CD4-positive, alpha-beta T cell treated with Interleukin-17A for 1 hour (primary cell): ENCODE measurements around the gene IZUMO1.
"Not testable (repeated sequence)": the region's sequence is repeated elsewhere in the genome, so short reads cannot be mapped to it uniquely, and the experiment has no call there.

Source experiments
- DNase-seq: peaks from one replicate; pipeline ENCODE4 v3.0.0-alpha.2; 2020

Gene IZUMO1

DNA sequence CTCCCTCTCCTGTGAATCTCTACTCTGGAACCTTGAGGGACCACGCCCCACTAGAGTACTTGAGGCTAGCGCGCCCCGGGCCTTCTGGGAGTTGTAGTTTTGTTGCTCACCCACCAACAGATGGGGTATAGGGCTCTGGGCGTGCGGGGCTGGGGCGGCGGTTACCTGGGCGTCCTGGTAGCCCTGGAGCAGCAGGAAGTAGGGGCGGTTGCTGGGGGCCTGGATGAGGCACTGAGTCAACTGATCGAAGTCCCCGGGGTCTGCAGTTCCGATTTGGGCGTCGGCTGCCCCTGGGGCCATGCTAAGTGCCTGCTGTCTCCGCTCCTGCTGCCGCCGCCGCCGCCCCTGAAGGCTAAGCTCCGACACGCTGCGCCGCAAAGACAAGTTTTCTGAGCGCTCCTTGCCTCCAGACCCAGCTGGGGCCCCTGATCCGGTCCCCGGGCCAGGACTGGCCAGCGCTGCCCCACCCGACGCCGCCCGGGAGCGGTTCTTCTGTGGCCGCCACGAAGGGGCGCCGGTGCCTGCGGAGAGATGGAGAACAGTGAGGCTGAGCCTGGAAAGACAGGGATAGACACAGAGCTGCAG is 11.6 kb downstream of the IZUMO1 start:
- no peak for DNase-seq

DNA sequence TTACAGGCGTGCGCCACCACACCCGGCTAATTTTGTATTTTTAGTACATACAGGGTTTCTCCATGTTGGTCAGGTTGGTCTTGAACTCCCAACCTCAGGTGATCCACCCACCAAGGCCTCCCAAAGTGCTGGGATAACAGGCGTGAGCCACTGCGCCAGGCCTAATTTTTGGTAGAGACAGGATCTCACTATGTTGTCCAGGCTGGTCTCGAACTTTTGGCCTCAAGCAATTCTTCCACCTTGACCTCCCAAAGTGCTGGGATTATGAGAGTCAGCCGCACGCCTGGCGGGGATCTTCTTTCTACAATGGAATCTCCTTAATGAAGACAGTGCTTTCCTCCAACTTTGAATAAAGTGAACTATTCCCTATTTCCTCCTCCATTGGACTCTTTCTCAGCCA is 12.1 kb downstream of the IZUMO1 start:
- DNase-seq: no peak

DNA sequence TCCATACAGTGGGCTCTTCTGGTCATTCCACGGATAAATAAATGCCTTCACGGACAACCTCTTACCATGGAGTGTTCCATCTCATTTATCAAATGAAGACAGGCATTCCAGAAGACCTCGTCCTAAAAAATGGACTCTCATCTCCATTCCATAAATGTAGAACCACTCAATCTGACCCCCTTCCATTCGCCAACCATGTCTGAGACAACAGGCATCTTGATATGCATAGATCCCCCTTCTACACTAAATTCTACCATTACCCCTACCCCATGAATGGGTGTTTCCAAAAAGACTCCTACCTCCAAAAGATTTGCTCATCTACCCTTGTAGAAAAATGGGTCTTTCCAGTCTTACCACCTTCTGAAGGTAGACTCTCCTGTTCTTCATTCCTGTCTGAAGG is 15.3 kb downstream of the IZUMO1 start:
- no peak for DNase-seq

DNA sequence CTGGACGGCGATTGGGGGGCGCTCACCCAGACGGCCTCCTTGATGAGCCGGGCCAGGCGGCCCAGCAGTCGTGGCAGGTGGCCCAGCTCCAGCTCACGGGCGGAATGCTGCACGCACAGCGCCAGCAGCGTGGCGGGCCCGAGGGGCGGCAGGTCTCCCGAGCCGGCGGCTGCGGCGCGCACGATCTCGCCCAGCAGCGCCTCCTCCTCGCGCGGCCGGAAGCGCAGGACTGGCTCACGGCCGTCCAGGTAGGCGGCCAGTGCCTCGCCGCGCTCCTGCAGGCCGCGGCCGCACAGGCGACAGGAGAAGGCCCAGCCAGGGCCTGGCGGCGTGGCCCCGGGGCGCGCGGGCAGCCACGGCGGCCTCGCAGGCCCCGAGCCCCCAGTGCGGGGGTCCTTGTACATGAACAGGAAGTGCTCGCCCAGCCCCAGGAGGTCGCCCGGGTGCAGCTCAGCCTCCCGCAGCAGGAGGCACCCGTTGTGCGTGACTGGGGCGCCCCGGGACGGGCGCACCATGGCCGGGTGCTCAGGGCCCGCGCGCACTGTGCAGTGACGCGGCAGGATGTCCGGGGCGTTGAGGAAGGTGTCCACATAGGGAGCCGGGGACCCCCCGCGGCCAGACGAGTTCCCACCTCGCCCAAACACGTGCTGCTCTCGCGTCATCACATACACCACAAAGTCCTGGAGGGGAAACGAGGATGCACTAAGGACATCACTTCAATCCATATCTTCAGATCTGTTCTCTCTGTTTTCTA is 17.6 kb downstream of the IZUMO1 start:
- DNase-seq: no peak

DNA sequence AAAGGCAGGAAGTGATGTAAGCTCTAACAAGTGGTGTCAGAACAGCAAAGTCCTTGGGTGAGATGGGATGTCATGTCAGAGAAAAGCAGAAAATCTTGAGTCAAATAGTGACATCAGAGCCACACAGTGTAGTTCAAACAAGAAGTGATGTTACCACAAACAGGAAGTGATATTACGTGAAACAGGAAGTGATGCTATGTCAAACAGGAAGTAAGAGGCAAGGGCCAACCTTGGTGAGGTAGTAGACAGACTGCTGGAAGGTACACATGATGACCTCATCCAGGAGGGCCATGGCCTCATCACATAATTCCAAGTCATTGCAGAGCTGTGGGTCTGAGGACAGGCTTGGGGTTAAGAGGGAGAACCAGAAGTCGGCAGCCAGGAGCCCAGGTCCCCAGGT is 20.2 kb downstream of the IZUMO1 start:
- DNase-seq: peak; percentile 78

DNA sequence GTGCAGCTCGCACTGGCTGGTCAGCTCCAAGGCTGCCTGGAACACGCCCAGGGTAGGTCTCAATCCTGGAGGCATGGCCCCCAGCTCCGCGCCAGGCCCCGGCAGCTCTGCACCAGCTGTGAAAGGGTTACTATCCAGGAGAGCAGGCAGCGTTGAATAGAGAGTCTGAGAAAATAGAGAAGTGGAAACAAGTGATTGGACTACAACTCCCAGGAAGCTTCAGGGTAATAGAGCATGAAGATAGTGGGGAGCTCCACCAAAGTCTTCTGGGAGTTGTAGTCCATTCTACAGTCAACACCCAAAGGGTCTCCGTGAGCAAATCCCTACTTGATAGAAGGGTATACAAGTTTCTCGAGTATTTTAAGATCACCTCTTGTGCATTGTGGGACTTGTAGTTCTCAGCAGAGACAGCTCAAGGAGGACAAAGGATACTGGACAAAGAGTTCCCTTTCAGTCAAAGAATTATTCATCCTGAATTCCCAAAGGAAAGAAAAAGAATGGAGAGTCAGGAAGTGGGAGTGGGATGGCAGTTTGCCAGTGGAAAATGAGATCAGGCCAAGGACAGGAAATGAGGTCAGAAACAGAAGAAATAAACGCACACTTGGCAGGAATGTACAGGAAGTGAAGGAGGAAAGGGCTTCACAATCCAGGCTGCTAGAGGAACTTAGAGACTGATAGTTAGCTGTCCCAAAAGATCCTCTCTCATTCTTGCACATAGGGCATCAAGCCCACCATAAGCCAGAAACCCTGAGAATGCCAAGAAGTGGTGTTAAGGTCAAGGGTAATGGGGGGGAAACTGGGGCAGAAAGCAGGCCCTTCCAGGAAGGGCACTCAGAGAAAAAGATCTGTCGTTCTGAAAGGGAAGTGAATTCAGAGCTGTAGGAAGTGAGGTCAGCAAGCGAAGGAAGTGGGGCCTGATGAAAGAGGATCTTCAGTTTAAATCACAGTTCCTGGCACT is 21.6 kb downstream of the IZUMO1 start:
- DNase-seq: peak; percentile 73

DNA sequence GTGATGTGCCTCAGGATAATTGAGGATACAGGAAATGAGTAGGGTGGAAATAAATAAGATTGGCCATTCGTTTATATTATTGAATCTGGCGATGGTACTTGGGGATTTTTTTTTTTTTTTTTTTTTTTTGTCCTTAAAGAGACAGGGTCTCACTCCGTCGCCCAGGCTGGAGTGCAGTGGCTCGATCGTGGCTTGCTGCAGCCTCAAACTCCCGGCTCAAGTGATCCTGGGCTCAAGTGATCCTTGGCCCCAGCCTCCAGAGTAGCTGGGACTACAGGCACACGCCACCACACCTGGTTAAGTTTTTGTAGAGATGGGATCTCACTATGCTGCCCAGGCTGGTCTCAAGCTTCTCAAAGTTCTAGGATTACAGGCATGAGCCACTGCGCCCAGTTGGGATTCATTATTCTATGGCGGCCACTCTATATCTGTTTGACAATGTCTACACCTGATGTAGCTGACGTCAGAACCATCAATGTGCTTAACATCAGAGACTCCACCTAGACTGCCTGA is 24.5 kb downstream of the IZUMO1 start:
- DNase-seq: no peak

DNA sequence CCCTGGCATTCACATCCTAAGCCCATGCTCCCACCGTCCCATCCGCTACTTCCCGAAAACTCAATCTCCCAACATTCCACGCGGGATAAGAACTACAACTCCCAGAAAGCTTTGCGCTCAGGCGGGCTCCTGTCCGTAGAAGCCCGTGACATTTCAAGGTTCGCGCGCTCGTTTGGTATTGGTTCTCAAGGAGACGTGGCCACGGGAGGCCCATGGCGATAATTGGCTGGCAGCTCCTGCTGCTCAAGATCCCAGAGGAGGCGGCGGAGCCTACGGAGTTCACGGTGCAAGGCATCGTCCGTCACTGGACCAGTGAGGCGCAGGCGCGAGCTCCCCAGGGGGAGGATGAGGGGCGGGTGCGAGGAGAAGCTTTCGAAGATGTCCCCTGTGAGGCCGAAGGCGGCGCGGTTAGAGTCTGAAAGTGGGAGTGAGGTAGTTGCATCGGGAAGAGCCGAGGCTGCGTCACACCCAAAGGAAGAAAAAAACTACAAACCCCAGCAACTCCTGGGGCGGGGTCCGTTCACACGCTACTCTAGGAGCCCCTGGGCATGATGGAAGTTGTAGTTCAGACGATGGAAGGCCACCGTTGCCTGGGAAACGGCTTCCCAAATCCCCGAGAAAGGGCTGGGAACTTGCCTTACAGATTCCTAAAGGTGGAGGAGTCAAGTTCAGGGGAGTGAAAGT is 26.0 kb downstream of the IZUMO1 start:
- peak; percentile 95 for DNase-seq

DNA sequence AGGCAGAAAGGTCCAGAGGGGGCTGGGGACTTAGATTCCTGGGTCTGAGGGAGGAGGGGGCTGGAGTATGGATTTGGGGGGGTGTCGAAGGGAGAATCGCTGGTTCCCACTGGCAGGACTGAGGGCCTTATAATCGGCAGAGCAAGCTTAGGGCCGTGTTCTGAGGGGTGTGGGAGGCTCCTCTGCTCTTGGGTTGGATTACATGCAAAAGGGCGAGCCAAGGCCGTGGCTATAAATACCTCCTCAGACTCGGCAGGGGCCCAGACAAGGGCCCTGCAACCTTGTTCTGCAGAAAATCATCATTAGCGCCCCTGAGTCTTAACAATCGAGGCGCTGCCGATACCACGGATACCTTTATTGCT is 26.5 kb downstream of the IZUMO1 start:
- no peak for DNase-seq

DNA sequence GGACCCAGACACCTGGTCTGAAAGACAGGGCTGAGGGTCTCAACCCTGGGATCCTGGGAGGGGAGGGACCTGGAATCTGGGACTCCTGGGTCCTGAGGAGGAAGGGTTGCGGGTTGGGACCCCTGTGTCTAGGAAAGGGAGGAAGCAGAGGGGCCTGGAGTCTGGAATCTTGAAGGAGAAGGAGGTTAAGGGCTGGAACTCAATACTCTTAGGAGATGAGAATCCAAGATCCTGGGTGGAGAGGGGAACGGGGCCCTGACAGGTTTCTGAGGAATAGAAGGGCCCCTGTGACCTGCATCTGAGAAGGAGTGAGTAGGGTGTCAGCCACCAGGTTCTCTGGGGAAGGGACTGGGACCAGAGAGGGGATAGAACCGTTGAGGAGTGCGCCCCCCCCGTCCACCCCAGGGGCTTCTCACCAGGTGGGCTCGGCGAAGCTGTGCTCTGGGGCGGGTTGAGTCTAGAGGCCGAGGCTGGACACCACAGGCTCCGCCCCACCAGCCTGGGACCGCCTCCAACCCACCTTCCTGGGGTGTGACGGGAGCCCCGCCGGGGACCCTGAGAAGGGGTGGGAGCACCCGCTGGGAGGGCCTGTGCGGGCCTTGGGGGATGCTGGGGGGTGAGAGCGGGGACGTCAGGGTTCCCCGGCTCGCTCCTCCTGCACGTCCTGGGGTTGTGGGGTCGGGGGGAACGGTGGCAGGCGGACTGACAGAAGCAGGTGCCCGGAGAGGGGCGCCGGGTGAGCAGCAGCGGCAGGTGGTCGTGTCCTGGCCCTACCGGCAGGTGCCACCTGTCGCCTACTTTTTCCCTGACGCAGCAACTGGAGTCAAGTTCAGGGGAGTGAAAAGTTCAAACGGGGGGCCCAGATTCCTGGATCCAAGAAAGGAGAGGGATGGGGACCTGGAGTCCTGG is 27.2 kb downstream of the IZUMO1 start, which contains the start of gene MAMSTR:
Gene MAMSTR, minus strand, starts transcription at position 463 of the 909 bp plus-strand sequence. CDS start 694 bp downstream, outside the sequence.
- DNase-seq: no peak

DNA sequence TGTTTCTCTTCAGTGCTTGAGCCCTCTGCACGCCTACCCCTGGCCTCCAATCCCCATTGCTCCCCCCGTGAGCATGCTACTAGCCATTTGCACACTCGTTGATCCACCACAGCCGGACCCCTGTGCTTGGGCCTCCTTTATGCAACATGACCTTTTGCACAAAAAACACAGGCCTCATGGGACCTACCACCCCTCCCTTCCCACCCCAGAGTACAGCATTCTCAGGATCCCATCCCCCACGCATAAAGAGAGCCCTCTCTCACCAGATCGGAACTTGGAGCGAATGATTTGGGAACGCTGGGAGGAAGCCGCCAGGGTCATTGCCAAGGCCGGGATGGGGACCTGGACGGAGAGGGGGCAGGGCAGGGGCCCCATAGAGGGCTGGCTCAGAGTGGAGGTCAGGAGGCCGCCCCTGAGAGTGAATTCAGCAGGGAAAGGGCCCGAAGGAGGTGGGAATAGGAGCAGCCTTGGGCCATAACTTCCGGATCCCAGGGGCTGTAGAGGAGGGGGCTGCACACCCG is 27.9 kb downstream of the IZUMO1 start:
- DNase-seq: no peak

DNA sequence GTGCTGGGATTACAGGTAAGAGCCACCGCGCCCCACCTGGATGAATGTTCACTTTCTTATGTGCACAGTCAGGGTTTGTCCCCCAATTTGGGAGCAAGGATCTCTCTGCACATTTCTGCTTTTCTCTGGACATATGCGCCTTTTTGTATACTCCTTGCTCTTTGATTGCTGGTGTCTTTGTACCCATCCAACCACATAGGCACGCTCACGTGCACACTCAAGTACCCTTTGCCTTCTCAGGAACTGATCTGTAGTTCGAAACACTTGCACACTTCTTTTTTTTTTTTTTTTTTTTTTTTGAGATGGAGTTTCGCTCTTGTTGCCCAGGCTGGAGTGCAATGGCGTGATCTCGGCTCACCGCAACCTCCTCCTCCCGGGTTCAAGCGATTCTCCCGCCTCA is 28.6 kb downstream of the IZUMO1 start:
- DNase-seq: not testable (repeated sequence)

DNA sequence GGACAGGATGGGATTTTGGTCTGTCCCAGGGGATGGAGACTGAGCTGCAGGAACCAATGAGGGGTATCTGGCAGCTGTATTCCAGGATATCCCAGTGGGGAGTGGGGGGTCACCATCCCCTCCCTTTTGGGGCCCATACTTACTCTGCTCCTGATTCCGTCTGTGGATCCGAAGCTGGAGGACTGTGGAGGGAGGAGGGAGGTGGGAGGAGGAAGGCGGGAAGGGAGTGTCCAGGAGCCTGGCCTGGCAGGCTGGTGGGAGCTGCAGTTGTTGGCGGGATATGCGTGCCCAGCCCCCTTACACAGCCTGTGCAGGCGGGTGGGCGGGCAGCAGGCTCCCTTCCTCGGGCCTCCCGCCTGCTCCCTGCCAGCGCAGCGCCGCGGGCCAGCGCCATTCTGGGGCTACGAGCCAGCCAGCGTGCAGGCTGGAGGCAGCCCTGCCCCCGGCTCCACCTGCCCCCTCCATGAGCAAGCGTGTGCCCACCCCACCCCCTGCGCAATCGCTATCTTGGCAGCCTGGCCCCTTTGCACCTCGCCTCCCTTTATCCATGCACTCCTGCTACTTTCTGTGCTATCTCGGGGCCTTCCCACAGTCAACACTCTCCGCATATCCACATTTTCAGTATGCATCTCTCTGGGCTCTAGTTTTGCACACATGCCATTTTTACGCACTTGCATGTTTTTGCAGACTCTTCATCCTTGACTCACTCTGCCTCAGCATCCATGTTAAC is 30.0 kb downstream of the IZUMO1 start:
- DNase-seq: no peak

DNA sequence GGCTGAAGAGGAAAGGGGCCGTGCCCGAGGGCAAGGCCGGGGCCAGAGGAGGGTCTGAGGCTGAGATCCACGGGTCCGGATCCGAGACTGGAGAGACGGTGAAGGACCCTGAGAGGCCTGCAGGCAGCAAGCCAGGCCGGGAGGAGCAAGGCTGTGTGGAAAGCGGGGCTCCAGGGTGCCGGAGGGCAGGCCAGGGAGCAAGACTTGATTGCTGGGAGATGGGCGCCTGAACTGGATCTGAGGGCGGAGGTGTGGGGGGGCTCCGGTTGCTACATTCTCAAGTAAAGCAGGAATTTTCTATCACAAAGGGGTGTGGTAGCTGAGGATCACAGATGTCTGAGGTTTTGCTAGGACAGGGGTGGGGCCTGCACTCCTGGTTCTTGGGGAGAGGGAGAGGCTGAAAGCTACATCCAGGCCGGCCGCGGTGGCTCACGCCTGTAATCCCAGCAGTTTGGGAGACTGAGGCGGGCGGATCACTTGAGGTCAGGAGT is 31.0 kb downstream of the IZUMO1 start:
- no peak for DNase-seq

DNA sequence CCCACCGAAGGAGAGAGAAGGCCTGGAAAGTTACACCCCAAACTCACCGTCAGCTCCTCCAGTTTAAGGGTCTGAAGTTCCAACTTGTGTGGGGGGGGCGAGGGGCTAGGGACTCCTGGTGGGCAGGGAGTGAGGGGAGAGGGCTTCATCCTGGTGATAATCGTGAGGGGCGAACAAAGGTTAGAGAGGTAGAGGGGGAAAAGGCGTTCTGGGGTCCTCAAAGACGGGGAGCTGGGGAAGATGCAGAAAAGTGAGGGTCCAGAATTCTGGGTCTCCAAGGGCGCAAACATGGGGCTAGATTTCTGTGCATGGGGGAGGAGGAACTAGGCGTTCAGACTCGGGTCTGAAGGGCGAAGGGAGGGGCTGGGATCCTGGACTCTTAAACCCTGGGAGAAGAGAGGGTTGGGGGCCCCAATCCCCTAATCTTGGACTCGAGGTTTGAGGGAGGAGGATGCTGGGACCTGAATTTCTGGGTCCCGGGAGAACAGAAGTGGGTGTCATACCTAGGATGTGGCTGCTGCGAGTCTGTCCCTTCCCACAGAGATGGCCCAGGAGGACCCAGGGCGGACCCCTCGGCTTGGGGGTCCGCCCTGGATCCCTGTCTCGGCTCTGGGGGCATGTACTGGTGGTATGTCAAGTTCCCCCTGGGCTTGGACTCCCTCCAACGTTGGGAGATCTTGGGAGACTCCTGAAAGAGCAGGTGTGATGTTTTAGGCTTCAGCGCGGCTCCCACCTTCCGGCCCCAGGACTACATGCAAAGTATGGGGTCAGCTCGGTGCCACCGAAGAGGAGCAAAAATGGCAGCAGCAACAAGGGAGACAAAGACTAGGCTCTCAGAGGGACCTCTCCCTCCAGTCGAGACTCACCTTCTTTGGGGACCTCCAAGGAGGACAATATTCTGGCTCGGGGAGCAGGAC is 31.7 kb downstream of the IZUMO1 start:
- no peak for DNase-seq

DNA sequence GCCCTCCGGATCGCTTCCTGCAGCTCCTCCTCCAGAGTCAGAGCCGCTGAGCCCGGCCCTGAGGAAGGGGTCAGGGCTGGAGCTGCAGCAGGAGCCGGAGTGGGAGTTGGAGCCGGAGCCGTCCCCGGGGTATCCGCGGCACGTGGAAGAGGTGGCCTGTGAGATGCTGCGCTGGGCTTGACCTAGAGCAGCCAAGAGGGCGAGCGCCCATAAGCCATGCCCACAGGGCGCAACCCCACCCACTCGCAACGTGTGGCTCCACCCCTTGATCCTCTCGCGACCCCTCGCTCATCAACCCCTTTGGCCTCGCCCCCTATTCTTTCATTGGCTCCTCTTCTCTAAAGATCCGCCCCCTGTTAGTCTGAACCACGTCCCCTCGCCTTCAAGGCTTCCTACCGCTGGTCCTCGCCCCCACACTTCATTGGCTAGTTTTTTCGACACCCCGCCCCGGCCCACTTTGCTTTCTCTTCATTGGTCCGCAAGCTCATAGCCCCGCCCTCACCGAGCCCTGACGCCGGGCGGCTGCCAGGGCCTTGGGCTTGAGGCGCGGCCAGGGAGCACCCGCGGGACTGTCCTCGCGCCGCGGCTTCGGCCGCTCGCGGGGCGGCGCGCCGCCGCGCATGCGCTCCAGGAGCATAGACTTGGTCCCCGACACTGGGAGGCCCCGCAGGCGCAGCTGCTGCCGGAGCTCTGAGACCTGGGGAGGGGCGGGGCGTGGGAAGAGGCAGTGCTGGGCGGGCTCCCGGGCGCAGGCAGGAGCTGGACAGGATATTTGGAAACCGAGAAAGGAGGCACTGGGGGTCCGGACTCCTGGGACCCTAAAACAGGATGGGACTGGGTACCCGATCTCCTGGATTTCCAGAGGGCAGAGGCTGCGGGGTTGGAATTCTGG is 32.6 kb downstream of the IZUMO1 start:
- peak; percentile 99 for DNase-seq

DNA sequence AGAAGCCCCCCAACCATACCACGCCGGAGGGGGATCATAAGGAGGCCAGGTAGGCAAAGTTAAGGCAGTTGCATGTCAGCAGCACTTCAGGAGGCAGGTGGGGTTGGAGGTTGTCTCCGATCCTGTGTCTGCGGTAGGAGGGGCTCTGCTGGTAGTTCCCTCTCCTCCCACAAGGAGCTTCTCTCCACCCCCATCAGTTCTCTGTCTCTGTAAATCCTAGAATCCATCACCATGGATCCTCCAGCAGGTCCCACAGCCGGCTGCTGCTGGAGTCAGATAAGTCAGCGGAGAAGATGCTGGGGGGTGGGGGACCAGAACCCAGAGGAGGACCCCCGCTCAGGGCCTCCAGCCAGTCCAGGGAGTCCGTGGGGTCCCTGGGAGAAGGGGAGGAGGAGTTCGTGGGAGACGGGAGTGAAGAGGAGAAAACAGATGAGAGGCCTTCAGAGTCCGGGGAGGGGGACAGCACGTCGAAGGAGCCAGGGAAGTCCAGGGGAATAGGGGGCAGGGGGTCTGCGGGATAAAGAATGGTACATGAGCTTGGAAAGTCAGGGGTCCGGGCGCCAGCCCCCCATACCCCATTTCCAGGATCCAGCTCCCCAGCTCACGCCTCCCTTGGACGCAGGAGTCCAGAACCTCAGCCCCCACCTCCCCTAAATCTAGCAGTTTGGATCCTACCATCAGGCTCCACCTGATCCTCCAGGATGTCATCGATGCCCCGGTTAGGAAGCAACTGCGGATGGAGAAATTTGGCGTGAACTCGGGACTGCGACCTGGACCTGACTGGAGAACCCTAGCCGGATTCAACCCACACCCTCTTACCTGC is 33.5 kb downstream of the IZUMO1 start:
- no peak for DNase-seq
